ENCODE data around the gene MGAT5B. TPM values are rescaled to one million over a fixed set of nuclear protein-coding genes. Genes with fewer than 3 reads are reported as not detected.

Gene MGAT5B
- total RNA-seq, 1 donor from 2014 or later, result 0.40 TPM

GRCh38 chr17:76955191-76955590, 87.0 kb downstream of the MGAT5B start:
- Mint-ChIP-seq H3K27me3 (ENCODE audit: unreplicated experiment) (peaks cover 23% of the 10 kb centered on the region), H3K4me3 (ENCODE audit: unreplicated experiment) (no peak overlapping the region), H3K4me1 (ENCODE audit: unreplicated experiment) (no peaks in the 10 kb centered on the region), H3K27ac (ENCODE audit: unreplicated experiment) (no peak overlapping the region), H3K9me3 (ENCODE audit: unreplicated experiment) (no peaks in the 10 kb centered on the region), H3K36me3 (ENCODE audit: unreplicated experiment) (no peaks in the 10 kb centered on the region)
- TF ChIP-seq, protein P1, sequence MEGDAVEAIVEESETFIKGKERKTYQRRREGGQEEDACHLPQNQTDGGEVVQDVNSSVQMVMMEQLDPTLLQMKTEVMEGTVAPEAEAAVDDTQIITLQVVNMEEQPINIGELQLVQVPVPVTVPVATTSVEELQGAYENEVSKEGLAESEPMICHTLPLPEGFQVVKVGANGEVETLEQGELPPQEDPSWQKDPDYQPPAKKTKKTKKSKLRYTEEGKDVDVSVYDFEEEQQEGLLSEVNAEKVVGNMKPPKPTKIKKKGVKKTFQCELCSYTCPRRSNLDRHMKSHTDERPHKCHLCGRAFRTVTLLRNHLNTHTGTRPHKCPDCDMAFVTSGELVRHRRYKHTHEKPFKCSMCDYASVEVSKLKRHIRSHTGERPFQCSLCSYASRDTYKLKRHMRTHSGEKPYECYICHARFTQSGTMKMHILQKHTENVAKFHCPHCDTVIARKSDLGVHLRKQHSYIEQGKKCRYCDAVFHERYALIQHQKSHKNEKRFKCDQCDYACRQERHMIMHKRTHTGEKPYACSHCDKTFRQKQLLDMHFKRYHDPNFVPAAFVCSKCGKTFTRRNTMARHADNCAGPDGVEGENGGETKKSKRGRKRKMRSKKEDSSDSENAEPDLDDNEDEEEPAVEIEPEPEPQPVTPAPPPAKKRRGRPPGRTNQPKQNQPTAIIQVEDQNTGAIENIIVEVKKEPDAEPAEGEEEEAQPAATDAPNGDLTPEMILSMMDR (IDR thresholded peaks at IDR 0.05), result no peak
- DNase-seq (ENCODE audit: extremely low spot score, unreplicated experiment), result no peak

DNA sequence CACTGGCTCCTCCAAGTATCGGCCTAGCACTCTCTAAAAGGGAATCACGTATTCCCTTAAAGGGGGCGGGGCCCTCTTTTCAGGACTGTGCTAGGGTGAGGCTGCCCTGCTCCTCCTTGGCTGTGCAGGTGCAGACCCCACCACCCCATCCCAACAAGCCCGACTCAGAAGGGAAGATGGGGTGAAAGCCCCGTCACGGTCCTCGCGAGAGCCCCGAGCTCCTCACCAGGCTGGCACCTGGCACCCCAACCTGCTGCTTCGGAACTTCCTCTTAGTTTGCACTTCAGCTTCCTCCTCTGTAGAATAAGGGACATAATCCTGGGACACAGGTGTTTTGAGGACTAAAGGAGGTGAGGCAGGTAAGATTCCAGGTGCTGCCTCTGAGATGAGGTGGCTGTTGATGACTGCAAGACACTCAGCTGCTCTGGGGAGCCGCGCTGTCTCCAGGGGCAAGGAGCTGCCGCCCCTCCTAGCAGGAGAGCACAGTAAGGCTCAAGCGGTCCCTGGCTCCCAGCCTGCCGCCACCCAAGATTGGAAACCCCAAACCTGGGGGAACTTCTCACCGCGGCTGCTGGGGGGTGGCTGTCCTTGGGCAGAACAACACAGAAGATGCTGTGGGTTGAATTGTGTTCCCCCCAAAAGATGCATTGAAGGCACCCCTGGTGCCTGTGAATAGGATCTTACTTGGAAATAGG, 88.8 kb downstream of the MGAT5B start:
- H3K36me3 Mint-ChIP-seq (ENCODE audit: unreplicated experiment), result no peaks in the 10 kb centered on the region
- no peak overlapping the region for H3K27ac Mint-ChIP-seq (ENCODE audit: unreplicated experiment)
- peaks cover 26% of the 10 kb centered on the region for H3K27me3 Mint-ChIP-seq (ENCODE audit: unreplicated experiment)
- no peak for DNase-seq (ENCODE audit: extremely low spot score, unreplicated experiment)
- TF ChIP-seq, protein P1 (IDR thresholded peaks at IDR 0.05), result no peak
- no peaks in the 10 kb centered on the region for H3K9me3 Mint-ChIP-seq (ENCODE audit: unreplicated experiment)
- H3K4me1 Mint-ChIP-seq (ENCODE audit: unreplicated experiment), result no peaks in the 10 kb centered on the region
- no peak overlapping the region for H3K4me3 Mint-ChIP-seq (ENCODE audit: unreplicated experiment)

GRCh38 chr17:76957678-76958464, 89.7 kb downstream of the MGAT5B start:
- no peak overlapping the region for H3K4me3 Mint-ChIP-seq (ENCODE audit: unreplicated experiment)
- no peaks in the 10 kb centered on the region for H3K36me3 Mint-ChIP-seq (ENCODE audit: unreplicated experiment)
- peaks cover 26% of the 10 kb centered on the region for H3K27me3 Mint-ChIP-seq (ENCODE audit: unreplicated experiment)
- no peak for DNase-seq (ENCODE audit: extremely low spot score, unreplicated experiment)
- H3K9me3 Mint-ChIP-seq (ENCODE audit: unreplicated experiment), result no peaks in the 10 kb centered on the region
- H3K4me1 Mint-ChIP-seq (ENCODE audit: unreplicated experiment), result no peaks in the 10 kb centered on the region
- TF ChIP-seq, protein P1 (IDR thresholded peaks at IDR 0.05), result no peak
- no peak overlapping the region for H3K27ac Mint-ChIP-seq (ENCODE audit: unreplicated experiment)

- no peaks in the 10 kb centered on the region for H3K36me3 Mint-ChIP-seq (ENCODE audit: unreplicated experiment)
- no peaks in the 10 kb centered on the region for H3K9me3 Mint-ChIP-seq (ENCODE audit: unreplicated experiment)
- no peaks in the 10 kb centered on the region for H3K4me1 Mint-ChIP-seq (ENCODE audit: unreplicated experiment)
- TF ChIP-seq, protein P1 (IDR thresholded peaks at IDR 0.05), result no peak
- no peak overlapping the region for H3K27ac Mint-ChIP-seq (ENCODE audit: unreplicated experiment)
- DNase-seq (ENCODE audit: extremely low spot score, unreplicated experiment), result no peak
- peaks cover 29% of the 10 kb centered on the region for H3K27me3 Mint-ChIP-seq (ENCODE audit: unreplicated experiment)
- H3K4me3 Mint-ChIP-seq (ENCODE audit: unreplicated experiment), result no peak overlapping the region
Observed at GRCh38 chr17:76958974-76959373, 90.8 kb downstream of the MGAT5B start.

DNA sequence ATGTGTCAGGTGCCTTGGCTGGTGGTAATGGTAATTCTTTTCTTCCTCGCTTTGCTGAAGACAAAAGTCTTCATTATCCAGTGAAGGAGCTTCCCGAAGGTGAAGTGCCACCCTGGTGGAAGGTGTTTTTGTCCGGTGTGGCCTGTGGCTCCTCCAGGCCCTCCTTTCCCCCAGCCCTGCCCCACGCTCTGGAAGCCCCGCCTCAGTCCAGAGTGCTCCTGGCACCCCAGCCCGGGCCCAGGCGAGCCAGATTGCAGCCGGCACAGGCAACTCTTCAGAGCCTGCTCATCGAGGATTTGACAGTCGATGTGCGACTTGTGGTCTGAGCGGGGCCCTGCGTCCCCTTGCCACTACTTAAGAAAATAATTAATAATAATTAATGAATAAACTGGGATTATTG, 93.7 kb downstream of the MGAT5B start:
- DNase-seq (ENCODE audit: extremely low spot score, unreplicated experiment), result no peak
- TF ChIP-seq, protein P1 (IDR thresholded peaks at IDR 0.05), result no peak
- no peak overlapping the region for H3K27ac Mint-ChIP-seq (ENCODE audit: unreplicated experiment)
- no peak overlapping the region for H3K4me3 Mint-ChIP-seq (ENCODE audit: unreplicated experiment)
- H3K4me1 Mint-ChIP-seq (ENCODE audit: unreplicated experiment), result no peaks in the 10 kb centered on the region
- H3K9me3 Mint-ChIP-seq (ENCODE audit: unreplicated experiment), result no peaks in the 10 kb centered on the region
- H3K36me3 Mint-ChIP-seq (ENCODE audit: unreplicated experiment), result no peaks in the 10 kb centered on the region
- peaks cover 46% of the 10 kb centered on the region for H3K27me3 Mint-ChIP-seq (ENCODE audit: unreplicated experiment)

Data from osteocyte (in vitro differentiated cells).